ENCODE data around the gene NDUFB11.

DNA sequence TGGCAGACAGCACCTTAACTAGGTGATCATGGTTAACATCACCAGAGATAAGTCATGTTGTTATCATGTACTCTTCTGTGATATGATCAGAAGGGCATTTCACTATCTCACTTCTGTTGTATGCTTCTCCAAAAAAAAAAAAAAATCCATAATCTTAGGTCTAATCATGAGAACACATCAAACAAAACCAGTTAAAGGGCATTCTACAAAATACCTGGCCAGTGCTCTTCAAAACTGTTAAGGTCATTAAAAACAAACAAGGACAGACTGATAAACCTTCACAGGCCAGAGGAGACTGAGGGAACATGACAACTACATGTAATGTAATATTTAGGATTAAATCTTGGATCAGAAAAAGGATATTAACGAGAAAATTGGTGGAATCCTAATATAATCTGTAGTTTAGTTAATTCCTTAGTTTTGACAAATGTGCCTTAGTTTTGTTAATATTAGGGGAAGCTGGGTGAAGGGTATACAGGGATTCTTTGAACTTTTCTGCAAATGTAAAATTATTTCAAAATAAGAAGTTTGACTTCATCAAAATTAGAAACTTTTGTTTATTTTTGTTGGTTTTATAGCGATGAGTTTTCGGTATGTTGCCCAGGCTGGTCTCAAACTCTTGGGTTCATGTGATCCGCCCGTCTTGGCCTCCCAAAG lies 18.6 kb upstream of the NDUFB11 start:
- no peak for TF ChIP-seq CTCF (IDR thresholded peaks at IDR 0.05; ENCODE audit: insufficient read depth, low read length)
- TF ChIP-seq REST (IDR thresholded peaks at IDR 0.05; ENCODE audit: insufficient replicate concordance, low read depth), result no peak
- TF ChIP-seq POLR2AphosphoS5 (IDR thresholded peaks at IDR 0.05; ENCODE audit: low read depth), result no peak

Measured in HL-60 (cell line).